Measurements from ENCODE around the gene SLC17A8.

SLC17A8 gene

GRCh38 chr12:100442403-100442802 lies 85.5 kb downstream of the SLC17A8 start:
- H3K9me3 ChIP-seq (ENCODE audit: severe bottlenecking) = no peaks in the 10 kb centered on the region
- no peaks in the 10 kb centered on the region for H3K4me1 ChIP-seq (ENCODE audit: insufficient read depth, poor library complexity, severe bottlenecking)
- no peak for DNase-seq (ENCODE audit: low spot score)
- H3K27ac ChIP-seq (ENCODE audit: poor library complexity, severe bottlenecking) = no peak overlapping the region
- no peak for ATAC-seq (ENCODE audit: low read depth)
- no peaks in the 10 kb centered on the region for H3K36me3 ChIP-seq (ENCODE audit: low read depth)
- no peak overlapping the region for H3K4me3 ChIP-seq (ENCODE audit: severe bottlenecking)
- no peak for TF ChIP-seq CTCF (IDR thresholded peaks at IDR 0.05; ENCODE audit: poor library complexity, severe bottlenecking)
- H3K27me3 ChIP-seq (ENCODE audit: insufficient read depth, poor library complexity, severe bottlenecking) = no peaks in the 10 kb centered on the region

- DNase-seq (ENCODE audit: low spot score) (no peak), ATAC-seq (ENCODE audit: low read depth) (no peak)
- no peaks in the 10 kb centered on the region for H3K4me1 ChIP-seq (ENCODE audit: insufficient read depth, poor library complexity, severe bottlenecking)
- TF ChIP-seq CTCF (IDR thresholded peaks at IDR 0.05; ENCODE audit: poor library complexity, severe bottlenecking) = no peak
- no peaks in the 10 kb centered on the region for H3K36me3 ChIP-seq (ENCODE audit: low read depth)
- no peaks in the 10 kb centered on the region for H3K9me3 ChIP-seq (ENCODE audit: severe bottlenecking)
- H3K4me3 ChIP-seq (ENCODE audit: severe bottlenecking) = no peak overlapping the region
- no peaks in the 10 kb centered on the region for H3K27me3 ChIP-seq (ENCODE audit: insufficient read depth, poor library complexity, severe bottlenecking)
- no peak overlapping the region for H3K27ac ChIP-seq (ENCODE audit: poor library complexity, severe bottlenecking)
Observed at GRCh38 chr12:100443434-100443833, 86.6 kb downstream of the SLC17A8 start.

- H3K27ac ChIP-seq (ENCODE audit: poor library complexity, severe bottlenecking) = no peak overlapping the region
- TF ChIP-seq CTCF (IDR thresholded peaks at IDR 0.05; ENCODE audit: poor library complexity, severe bottlenecking) = no peak
- no peak for ATAC-seq (ENCODE audit: low read depth)
Observed at GRCh38 chr12:100445081-100445481, 88.2 kb downstream of the SLC17A8 start.

GRCh38 chr12:100447381-100447780 lies 90.5 kb downstream of the SLC17A8 start:
- Histone ChIP-seq H3K36me3 (ENCODE audit: low read depth) (no peaks in the 10 kb centered on the region), H3K27ac (ENCODE audit: poor library complexity, severe bottlenecking) (no peak overlapping the region), H3K4me3 (ENCODE audit: severe bottlenecking) (no peak overlapping the region), H3K4me1 (ENCODE audit: insufficient read depth, poor library complexity, severe bottlenecking) (no peaks in the 10 kb centered on the region), H3K9me3 (ENCODE audit: severe bottlenecking) (no peaks in the 10 kb centered on the region), H3K27me3 (ENCODE audit: insufficient read depth, poor library complexity, severe bottlenecking) (no peaks in the 10 kb centered on the region)
- no peak for DNase-seq (ENCODE audit: low spot score)
- no peak for ATAC-seq (ENCODE audit: low read depth)
- TF ChIP-seq CTCF (IDR thresholded peaks at IDR 0.05; ENCODE audit: poor library complexity, severe bottlenecking) = no peak

More at GRCh38 chr12:100445081-100445481, 88.2 kb downstream of the SLC17A8 start:
- Histone ChIP-seq H3K36me3 (ENCODE audit: low read depth) (no peaks in the 10 kb centered on the region), H3K4me3 (ENCODE audit: severe bottlenecking) (no peak overlapping the region), H3K4me1 (ENCODE audit: insufficient read depth, poor library complexity, severe bottlenecking) (no peaks in the 10 kb centered on the region), H3K9me3 (ENCODE audit: severe bottlenecking) (no peaks in the 10 kb centered on the region), H3K27me3 (ENCODE audit: insufficient read depth, poor library complexity, severe bottlenecking) (no peaks in the 10 kb centered on the region)
- no peak for DNase-seq (ENCODE audit: low spot score)

GRCh38 chr12:100448656-100449055 lies 91.8 kb downstream of the SLC17A8 start:
- ATAC-seq (ENCODE audit: low read depth) = no peak
- Histone ChIP-seq H3K36me3 (ENCODE audit: low read depth) (no peaks in the 10 kb centered on the region), H3K4me1 (ENCODE audit: insufficient read depth, poor library complexity, severe bottlenecking) (no peaks in the 10 kb centered on the region), H3K27ac (ENCODE audit: poor library complexity, severe bottlenecking) (no peak overlapping the region), H3K27me3 (ENCODE audit: insufficient read depth, poor library complexity, severe bottlenecking) (no peaks in the 10 kb centered on the region), H3K4me3 (ENCODE audit: severe bottlenecking) (no peak overlapping the region), H3K9me3 (ENCODE audit: severe bottlenecking) (no peaks in the 10 kb centered on the region)
- no peak for DNase-seq (ENCODE audit: low spot score)
- TF ChIP-seq CTCF (IDR thresholded peaks at IDR 0.05; ENCODE audit: poor library complexity, severe bottlenecking) = no peak
